Stimulated activated memory B cell treated with anti-CD40 and anti-IgM and Interleukin-4, amounts not matched to agents 10 μg/mL and 1 μg/mL and 100 μg/mL, for 72 hours (primary cell): ENCODE measurements around the gene ASCC3.
"Not testable (repeated sequence)": the region's sequence is repeated elsewhere in the genome, so short reads cannot be mapped to it uniquely, and the experiment has no call there.

Source experiments
- ATAC-seq: fragments of 150-1000 bp; cut with Tn5 transposase; 2 replicates; pipeline ENCODE4 v1.10.0; 2021
- H3K27ac Mint-ChIP-seq: one replicate; pipeline ENCODE4 v1.8.0; 2022; ENCODE audit warnings: mild to moderate bottlenecking, mixed read lengths
- H3K27me3 Mint-ChIP-seq: one replicate; pipeline ENCODE4 v1.8.0; 2022; ENCODE audit warnings: mixed read lengths
- H3K36me3 Mint-ChIP-seq: one replicate; pipeline ENCODE4 v1.8.0; 2022; ENCODE audit warnings: mixed read lengths
- H3K4me1 Mint-ChIP-seq: one replicate; pipeline ENCODE4 v1.8.0; 2022; ENCODE audit warnings: mixed read lengths
- H3K4me3 Mint-ChIP-seq: one replicate; pipeline ENCODE4 v1.8.0; 2022; ENCODE audit warnings: mild to moderate bottlenecking, moderate library complexity, mixed read lengths
- H3K9me3 Mint-ChIP-seq: one replicate; pipeline ENCODE4 v1.8.0; 2022; ENCODE audit warnings: mixed read lengths

ASCC3 gene

GRCh38 chr6:100685747-100686146 is 195.4 kb downstream of the ASCC3 start:
- Mint-ChIP-seq H3K27me3 (no peaks in the 10 kb centered on the region), H3K27ac (no peak overlapping the region), H3K4me1 (no peaks in the 10 kb centered on the region), H3K4me3 (no peak overlapping the region), H3K36me3 (peaks cover 30% of the 10 kb centered on the region), H3K9me3 (no peaks in the 10 kb centered on the region)
- no peak for ATAC-seq

GRCh38 chr6:100680163-100680562 is 201.0 kb downstream of the ASCC3 start:
- peaks cover 3% of the 10 kb centered on the region for H3K36me3 Mint-ChIP-seq
- H3K4me1 Mint-ChIP-seq, result no peaks in the 10 kb centered on the region
- no peak for ATAC-seq
- no peaks in the 10 kb centered on the region for H3K27me3 Mint-ChIP-seq
- no peaks in the 10 kb centered on the region for H3K9me3 Mint-ChIP-seq
- H3K27ac Mint-ChIP-seq, result no peak overlapping the region
- H3K4me3 Mint-ChIP-seq, result no peak overlapping the region

GRCh38 chr6:100678027-100678426 is 203.1 kb downstream of the ASCC3 start:
- Mint-ChIP-seq H3K9me3 (no peaks in the 10 kb centered on the region), H3K4me1 (no peaks in the 10 kb centered on the region), H3K4me3 (no peak overlapping the region), H3K27me3 (no peaks in the 10 kb centered on the region), H3K27ac (no peak overlapping the region), H3K36me3 (peaks cover 5% of the 10 kb centered on the region)
- no peak for ATAC-seq

- H3K9me3 Mint-ChIP-seq, result no peaks in the 10 kb centered on the region
- H3K4me3 Mint-ChIP-seq, result no peak overlapping the region
- H3K27ac Mint-ChIP-seq, result no peak overlapping the region
- peaks cover 6% of the 10 kb centered on the region for H3K36me3 Mint-ChIP-seq
- ATAC-seq, result no peak
- H3K4me1 Mint-ChIP-seq, result no peaks in the 10 kb centered on the region
- no peaks in the 10 kb centered on the region for H3K27me3 Mint-ChIP-seq
Measured at GRCh38 chr6:100677240-100677639, 203.9 kb downstream of the ASCC3 start.

- peaks cover 27% of the 10 kb centered on the region for H3K36me3 Mint-ChIP-seq
- no peaks in the 10 kb centered on the region for H3K4me1 Mint-ChIP-seq
- no peaks in the 10 kb centered on the region for H3K9me3 Mint-ChIP-seq
- no peak for ATAC-seq
- no peak overlapping the region for H3K4me3 Mint-ChIP-seq
- H3K27me3 Mint-ChIP-seq, result no peaks in the 10 kb centered on the region
- no peak overlapping the region for H3K27ac Mint-ChIP-seq
Measured at GRCh38 chr6:100673641-100674040, 207.5 kb downstream of the ASCC3 start.

GRCh38 chr6:100671740-100672139 is 209.4 kb downstream of the ASCC3 start:
- H3K9me3 Mint-ChIP-seq, result no peaks in the 10 kb centered on the region
- H3K36me3 Mint-ChIP-seq, result peaks cover 39% of the 10 kb centered on the region
- no peak overlapping the region for H3K27ac Mint-ChIP-seq
- H3K27me3 Mint-ChIP-seq, result no peaks in the 10 kb centered on the region
- H3K4me3 Mint-ChIP-seq, result no peak overlapping the region
- ATAC-seq, result no peak
- H3K4me1 Mint-ChIP-seq, result no peaks in the 10 kb centered on the region

GRCh38 chr6:100670056-100670455 is 211.1 kb downstream of the ASCC3 start:
- peaks cover 1% of the 10 kb centered on the region for H3K4me1 Mint-ChIP-seq
- ATAC-seq, result no peak
- peaks cover 43% of the 10 kb centered on the region for H3K36me3 Mint-ChIP-seq
- no peak overlapping the region for H3K4me3 Mint-ChIP-seq
- no peaks in the 10 kb centered on the region for H3K9me3 Mint-ChIP-seq
- no peak overlapping the region for H3K27ac Mint-ChIP-seq
- no peaks in the 10 kb centered on the region for H3K27me3 Mint-ChIP-seq

- ATAC-seq, result peak; percentile 87
- H3K27ac Mint-ChIP-seq, result peak overlapping the region; percentile 42
Measured at GRCh38 chr6:100665041-100665380, 216.1 kb downstream of the ASCC3 start.

GRCh38 chr6:100664274-100665040 is 216.7 kb downstream of the ASCC3 start:
- no peak for ATAC-seq
- peaks cover 12% of the 10 kb centered on the region for H3K4me1 Mint-ChIP-seq
- H3K4me3 Mint-ChIP-seq, result no peak overlapping the region
- H3K9me3 Mint-ChIP-seq, result no peaks in the 10 kb centered on the region
- peaks cover 32% of the 10 kb centered on the region for H3K36me3 Mint-ChIP-seq
- no peaks in the 10 kb centered on the region for H3K27me3 Mint-ChIP-seq
- peak overlapping the region; percentile 42 for H3K27ac Mint-ChIP-seq

More at GRCh38 chr6:100665041-100665380, 216.1 kb downstream of the ASCC3 start:
- Mint-ChIP-seq H3K4me3 (no peak overlapping the region), H3K27me3 (no peaks in the 10 kb centered on the region), H3K4me1 (peaks cover 12% of the 10 kb centered on the region), H3K36me3 (peaks cover 32% of the 10 kb centered on the region), H3K9me3 (no peaks in the 10 kb centered on the region)

- Mint-ChIP-seq H3K36me3 (peaks cover 32% of the 10 kb centered on the region), H3K4me3 (no peak overlapping the region), H3K27me3 (no peaks in the 10 kb centered on the region), H3K9me3 (no peaks in the 10 kb centered on the region), H3K4me1 (peaks cover 12% of the 10 kb centered on the region), H3K27ac (no peak overlapping the region)
- ATAC-seq, result no peak
Measured at GRCh38 chr6:100663219-100663863, 217.8 kb downstream of the ASCC3 start.

GRCh38 chr6:100662264-100662663 is 218.9 kb downstream of the ASCC3 start:
- H3K27ac Mint-ChIP-seq, result no peak overlapping the region
- H3K4me3 Mint-ChIP-seq, result no peak overlapping the region
- peaks cover 12% of the 10 kb centered on the region for H3K4me1 Mint-ChIP-seq
- peaks cover 25% of the 10 kb centered on the region for H3K36me3 Mint-ChIP-seq
- H3K27me3 Mint-ChIP-seq, result no peaks in the 10 kb centered on the region
- ATAC-seq, result no peak
- no peaks in the 10 kb centered on the region for H3K9me3 Mint-ChIP-seq

GRCh38 chr6:100658486-100658885 is 222.6 kb downstream of the ASCC3 start:
- ATAC-seq, result no peak
- Mint-ChIP-seq H3K4me1 (no peaks in the 10 kb centered on the region), H3K36me3 (peaks cover 16% of the 10 kb centered on the region), H3K4me3 (no peak overlapping the region), H3K27ac (no peak overlapping the region), H3K9me3 (no peaks in the 10 kb centered on the region), H3K27me3 (no peaks in the 10 kb centered on the region)

GRCh38 chr6:100657678-100658330 is 223.3 kb downstream of the ASCC3 start:
- no peak for ATAC-seq
- no peaks in the 10 kb centered on the region for H3K27me3 Mint-ChIP-seq
- no peak overlapping the region for H3K4me3 Mint-ChIP-seq

GRCh38 chr6:100641147-100641546 is 240.0 kb downstream of the ASCC3 start:
- peaks cover 68% of the 10 kb centered on the region for H3K36me3 Mint-ChIP-seq
- H3K27me3 Mint-ChIP-seq, H3K4me3 Mint-ChIP-seq: not testable (repeated sequence)

More at GRCh38 chr6:100657678-100658330, 223.3 kb downstream of the ASCC3 start:
- Mint-ChIP-seq H3K36me3 (peaks cover 11% of the 10 kb centered on the region), H3K9me3 (no peaks in the 10 kb centered on the region), H3K4me1 (no peaks in the 10 kb centered on the region), H3K27ac (no peak overlapping the region)

GRCh38 chr6:100633096-100633777 is 247.9 kb downstream of the ASCC3 start:
- H3K27ac Mint-ChIP-seq, result no peak overlapping the region
- ATAC-seq, result no peak
- no peaks in the 10 kb centered on the region for H3K4me1 Mint-ChIP-seq
- no peaks in the 10 kb centered on the region for H3K9me3 Mint-ChIP-seq
- peaks cover 36% of the 10 kb centered on the region for H3K36me3 Mint-ChIP-seq
- no peaks in the 10 kb centered on the region for H3K27me3 Mint-ChIP-seq
- H3K4me3 Mint-ChIP-seq, result no peak overlapping the region

More at GRCh38 chr6:100641147-100641546, 240.0 kb downstream of the ASCC3 start:
- not testable (repeated sequence) for ATAC-seq, H3K9me3 Mint-ChIP-seq, H3K27ac Mint-ChIP-seq, H3K4me1 Mint-ChIP-seq
